ENCODE measurements around the gene SNX6.
"Not testable (repeated sequence)": the region's sequence is repeated elsewhere in the genome, so short reads cannot be mapped to it uniquely, and the experiment has no call there.

Gene SNX6

GRCh38 chr14:34629657-34630529 is at the start of gene SNX6:
Gene SNX6 (minus strand): TSS chr14:34630148. CDS start chr14:34630116, 32 bp downstream.
- in situ Hi-C loops (cut with HindIII; ENCODE audit: low pct_unique_long_range_greater_than_20kb, low sequenced_read_pairs) = no loop called here
- peak; percentile 88 to 98 for DNase-seq (ENCODE audit: low read depth in 1 of 2, low spot score in 1 of 2)

GRCh38 chr14:34678735-34679134 is 48.8 kb upstream of the SNX6 start:
- DNase-seq (ENCODE audit: low read depth in 1 of 2, low spot score in 1 of 2) = no peak
- no peak for TF ChIP-seq JUND (IDR thresholded peaks at IDR 0.05; ENCODE audit: low read depth)
- in situ Hi-C loops (cut with HindIII; ENCODE audit: low pct_unique_long_range_greater_than_20kb, low sequenced_read_pairs) = no loop called here

More at GRCh38 chr14:34629657-34630529, at the start of gene SNX6:
- TF ChIP-seq JUND (IDR thresholded peaks at IDR 0.05; ENCODE audit: low read depth) = no peak

GRCh38 chr14:34678306-34678705 is 48.4 kb upstream of the SNX6 start:
- no peak for TF ChIP-seq JUND (IDR thresholded peaks at IDR 0.05; ENCODE audit: low read depth)
- in situ Hi-C loops (cut with HindIII; ENCODE audit: low pct_unique_long_range_greater_than_20kb, low sequenced_read_pairs) = no loop called here
- DNase-seq (ENCODE audit: low read depth in 1 of 2, low spot score in 1 of 2) = no peak

GRCh38 chr14:34676516-34677211 is 46.7 kb upstream of the SNX6 start:
- in situ Hi-C loops (cut with HindIII; ENCODE audit: low pct_unique_long_range_greater_than_20kb, low sequenced_read_pairs) = no loop called here

GRCh38 chr14:34673702-34674101 is 43.8 kb upstream of the SNX6 start:
- no peak for TF ChIP-seq JUND (IDR thresholded peaks at IDR 0.05; ENCODE audit: low read depth)
- DNase-seq (ENCODE audit: low read depth in 1 of 2, low spot score in 1 of 2) = no peak
- in situ Hi-C loops (cut with HindIII; ENCODE audit: low pct_unique_long_range_greater_than_20kb, low sequenced_read_pairs) = no loop called here

More at GRCh38 chr14:34676516-34677211, 46.7 kb upstream of the SNX6 start:
- peak in 1 of 2 experiments; percentile 27 for DNase-seq (ENCODE audit: low read depth in 1 of 2, low spot score in 1 of 2)
- TF ChIP-seq JUND (IDR thresholded peaks at IDR 0.05; ENCODE audit: low read depth) = no peak

GRCh38 chr14:34671716-34672115 is 41.8 kb upstream of the SNX6 start:
- in situ Hi-C loops (cut with HindIII; ENCODE audit: low pct_unique_long_range_greater_than_20kb, low sequenced_read_pairs) = no loop called here
- no peak for DNase-seq (ENCODE audit: low read depth in 1 of 2, low spot score in 1 of 2)
- TF ChIP-seq JUND (IDR thresholded peaks at IDR 0.05; ENCODE audit: low read depth) = no peak

GRCh38 chr14:34668111-34668510 is 38.2 kb upstream of the SNX6 start:
- in situ Hi-C loops (cut with HindIII; ENCODE audit: low pct_unique_long_range_greater_than_20kb, low sequenced_read_pairs) = no loop called here
- no peak for DNase-seq (ENCODE audit: low read depth in 1 of 2, low spot score in 1 of 2)
- no peak for TF ChIP-seq JUND (IDR thresholded peaks at IDR 0.05; ENCODE audit: low read depth)

GRCh38 chr14:34667007-34667406 is 37.1 kb upstream of the SNX6 start:
- TF ChIP-seq JUND (IDR thresholded peaks at IDR 0.05; ENCODE audit: low read depth) = no peak
- no peak for DNase-seq (ENCODE audit: low read depth in 1 of 2, low spot score in 1 of 2)
- in situ Hi-C loops (cut with HindIII; ENCODE audit: low pct_unique_long_range_greater_than_20kb, low sequenced_read_pairs) = no loop called here

- in situ Hi-C loops (cut with HindIII; ENCODE audit: low pct_unique_long_range_greater_than_20kb, low sequenced_read_pairs) = no loop called here
- TF ChIP-seq JUND (IDR thresholded peaks at IDR 0.05; ENCODE audit: low read depth) = no peak
- no peak for DNase-seq (ENCODE audit: low read depth in 1 of 2, low spot score in 1 of 2)
These were observed 36.0 kb upstream of the SNX6 start for GRCh38 chr14:34665785-34666435.

- DNase-seq (ENCODE audit: low read depth in 1 of 2, low spot score in 1 of 2) = no peak
- TF ChIP-seq JUND (IDR thresholded peaks at IDR 0.05; ENCODE audit: low read depth) = no peak
- in situ Hi-C loops (cut with HindIII; ENCODE audit: low pct_unique_long_range_greater_than_20kb, low sequenced_read_pairs) = no loop called here
These were observed 32.7 kb upstream of the SNX6 start for GRCh38 chr14:34662561-34663088.

- in situ Hi-C loops (cut with HindIII; ENCODE audit: low pct_unique_long_range_greater_than_20kb, low sequenced_read_pairs) = no loop called here
- TF ChIP-seq JUND (IDR thresholded peaks at IDR 0.05; ENCODE audit: low read depth) = no peak
- no peak for DNase-seq (ENCODE audit: low read depth in 1 of 2, low spot score in 1 of 2)
These were observed 30.8 kb upstream of the SNX6 start for GRCh38 chr14:34660796-34661195.

GRCh38 chr14:34655959-34656358 is 26.0 kb upstream of the SNX6 start:
- TF ChIP-seq JUND (IDR thresholded peaks at IDR 0.05; ENCODE audit: low read depth) = no peak
- DNase-seq (ENCODE audit: low read depth in 1 of 2, low spot score in 1 of 2) = no peak
- in situ Hi-C loops (cut with HindIII; ENCODE audit: low pct_unique_long_range_greater_than_20kb, low sequenced_read_pairs) = no loop called here

- DNase-seq (ENCODE audit: low read depth in 1 of 2, low spot score in 1 of 2); in situ Hi-C loops (cut with HindIII; ENCODE audit: low pct_unique_long_range_greater_than_20kb, low sequenced_read_pairs): not testable (repeated sequence)
These were observed 23.1 kb upstream of the SNX6 start for GRCh38 chr14:34653073-34653472.

GRCh38 chr14:34652348-34652747 is 22.4 kb upstream of the SNX6 start:
- DNase-seq (ENCODE audit: low read depth in 1 of 2, low spot score in 1 of 2); in situ Hi-C loops (cut with HindIII; ENCODE audit: low pct_unique_long_range_greater_than_20kb, low sequenced_read_pairs): not testable (repeated sequence)
